GM12872 (cell line): ENCODE measurements around the gene TOMM40.

Experiments used
- TF ChIP-seq, protein P1 (sequence below): IDR thresholded peaks from 3 replicates; pipeline ENCODE4 v1.5.1; 2011; ENCODE audit warnings: low read depth, mild to moderate bottlenecking, low read length, moderate library complexity; ENCODE audit not compliant: insufficient read depth

TOMM40 gene

DNA sequence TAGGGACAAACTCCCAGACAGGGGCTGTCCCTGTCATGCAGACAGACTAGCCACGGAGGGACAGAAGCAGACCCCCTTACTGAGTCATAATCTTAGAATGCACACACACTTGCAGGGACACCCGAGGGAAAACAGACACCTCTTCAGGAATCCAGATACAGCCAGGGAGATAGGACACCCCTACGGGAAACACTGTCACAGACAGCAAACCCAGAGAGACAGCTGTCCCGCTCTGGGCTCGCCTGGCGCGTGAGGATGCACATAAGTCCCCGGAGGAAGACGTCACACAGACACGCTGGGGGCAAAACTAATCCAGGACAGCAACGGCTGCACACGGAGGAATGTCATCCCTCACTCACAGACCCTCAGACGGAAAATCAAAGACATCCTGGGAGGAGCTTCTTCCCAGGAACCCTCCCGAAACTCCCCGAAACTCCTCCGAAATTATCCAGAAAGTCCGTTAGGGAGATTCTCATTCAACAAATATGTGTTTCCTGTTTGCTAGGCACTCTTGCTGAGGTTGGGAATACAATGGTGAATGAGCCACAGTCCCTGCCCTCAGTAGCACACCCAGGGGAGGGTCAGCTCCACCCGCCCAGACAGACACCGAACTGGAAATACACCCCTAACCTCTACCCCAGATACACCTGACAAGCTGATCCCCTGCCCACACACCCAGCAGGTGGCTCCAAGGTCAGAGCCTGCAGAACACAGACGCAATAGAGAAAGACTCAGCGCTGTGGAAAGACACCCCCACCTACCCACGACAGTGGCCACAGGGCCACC lies 15.2 kb upstream of the TOMM40 start:
- TF ChIP-seq, protein P1, sequence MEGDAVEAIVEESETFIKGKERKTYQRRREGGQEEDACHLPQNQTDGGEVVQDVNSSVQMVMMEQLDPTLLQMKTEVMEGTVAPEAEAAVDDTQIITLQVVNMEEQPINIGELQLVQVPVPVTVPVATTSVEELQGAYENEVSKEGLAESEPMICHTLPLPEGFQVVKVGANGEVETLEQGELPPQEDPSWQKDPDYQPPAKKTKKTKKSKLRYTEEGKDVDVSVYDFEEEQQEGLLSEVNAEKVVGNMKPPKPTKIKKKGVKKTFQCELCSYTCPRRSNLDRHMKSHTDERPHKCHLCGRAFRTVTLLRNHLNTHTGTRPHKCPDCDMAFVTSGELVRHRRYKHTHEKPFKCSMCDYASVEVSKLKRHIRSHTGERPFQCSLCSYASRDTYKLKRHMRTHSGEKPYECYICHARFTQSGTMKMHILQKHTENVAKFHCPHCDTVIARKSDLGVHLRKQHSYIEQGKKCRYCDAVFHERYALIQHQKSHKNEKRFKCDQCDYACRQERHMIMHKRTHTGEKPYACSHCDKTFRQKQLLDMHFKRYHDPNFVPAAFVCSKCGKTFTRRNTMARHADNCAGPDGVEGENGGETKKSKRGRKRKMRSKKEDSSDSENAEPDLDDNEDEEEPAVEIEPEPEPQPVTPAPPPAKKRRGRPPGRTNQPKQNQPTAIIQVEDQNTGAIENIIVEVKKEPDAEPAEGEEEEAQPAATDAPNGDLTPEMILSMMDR = no peak

DNA sequence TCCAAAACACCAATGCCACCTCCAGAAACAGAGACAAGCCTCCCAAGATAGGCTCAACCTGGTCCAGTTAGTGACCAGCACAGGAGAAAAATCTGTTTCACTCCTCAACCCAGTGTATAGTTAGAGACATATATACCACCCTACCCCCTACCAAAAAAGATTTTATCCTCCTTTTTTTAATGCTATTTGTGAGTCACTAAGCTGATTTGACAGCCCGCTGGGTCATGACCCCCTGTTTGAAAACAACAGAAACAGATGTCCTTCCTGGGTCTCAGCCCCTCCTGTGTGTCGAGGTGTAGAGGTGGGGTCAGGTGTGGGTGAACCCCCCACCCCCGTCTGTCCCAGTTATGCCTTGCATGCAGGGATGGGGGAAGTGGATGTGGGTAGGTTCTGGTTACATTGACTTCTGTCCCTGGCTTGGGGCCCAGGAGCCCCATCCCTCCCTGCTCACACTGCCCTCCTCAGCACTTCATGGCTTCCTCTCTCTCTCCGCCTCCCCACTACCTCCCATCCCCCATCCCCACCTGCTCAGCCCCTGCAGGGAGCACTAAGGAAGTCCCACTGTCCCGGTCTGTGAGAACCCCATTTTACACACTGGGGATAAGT lies 14.0 kb upstream of the TOMM40 start:
- TF ChIP-seq, protein P1 = no peak

DNA sequence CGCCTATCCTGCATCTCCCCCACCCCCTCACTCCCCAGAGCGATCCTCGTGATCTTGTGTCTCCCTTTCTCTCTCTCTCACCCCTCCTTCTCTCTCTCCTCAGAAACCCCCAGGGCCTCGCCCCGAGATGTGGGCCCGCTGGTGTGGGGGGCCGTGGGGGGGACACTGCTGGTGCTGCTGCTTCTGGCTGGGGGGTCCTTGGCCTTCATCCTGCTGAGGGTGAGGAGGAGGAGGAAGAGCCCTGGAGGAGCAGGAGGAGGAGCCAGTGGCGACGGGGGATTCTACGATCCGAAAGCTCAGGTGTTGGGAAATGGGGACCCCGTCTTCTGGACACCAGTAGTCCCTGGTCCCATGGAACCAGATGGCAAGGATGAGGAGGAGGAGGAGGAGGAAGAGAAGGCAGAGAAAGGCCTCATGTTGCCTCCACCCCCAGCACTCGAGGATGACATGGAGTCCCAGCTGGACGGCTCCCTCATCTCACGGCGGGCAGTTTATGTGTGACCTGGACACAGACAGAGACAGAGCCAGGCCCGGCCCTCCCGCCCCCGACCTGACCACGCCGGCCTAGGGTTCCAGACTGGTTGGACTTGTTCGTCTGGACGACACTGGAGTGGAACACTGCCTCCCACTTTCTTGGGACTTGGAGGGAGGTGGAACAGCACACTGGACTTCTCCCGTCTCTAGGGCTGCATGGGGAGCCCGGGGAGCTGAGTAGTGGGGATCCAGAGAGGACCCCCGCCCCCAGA lies 12.8 kb upstream of the TOMM40 start:
- TF ChIP-seq, protein P1 = no peak

DNA sequence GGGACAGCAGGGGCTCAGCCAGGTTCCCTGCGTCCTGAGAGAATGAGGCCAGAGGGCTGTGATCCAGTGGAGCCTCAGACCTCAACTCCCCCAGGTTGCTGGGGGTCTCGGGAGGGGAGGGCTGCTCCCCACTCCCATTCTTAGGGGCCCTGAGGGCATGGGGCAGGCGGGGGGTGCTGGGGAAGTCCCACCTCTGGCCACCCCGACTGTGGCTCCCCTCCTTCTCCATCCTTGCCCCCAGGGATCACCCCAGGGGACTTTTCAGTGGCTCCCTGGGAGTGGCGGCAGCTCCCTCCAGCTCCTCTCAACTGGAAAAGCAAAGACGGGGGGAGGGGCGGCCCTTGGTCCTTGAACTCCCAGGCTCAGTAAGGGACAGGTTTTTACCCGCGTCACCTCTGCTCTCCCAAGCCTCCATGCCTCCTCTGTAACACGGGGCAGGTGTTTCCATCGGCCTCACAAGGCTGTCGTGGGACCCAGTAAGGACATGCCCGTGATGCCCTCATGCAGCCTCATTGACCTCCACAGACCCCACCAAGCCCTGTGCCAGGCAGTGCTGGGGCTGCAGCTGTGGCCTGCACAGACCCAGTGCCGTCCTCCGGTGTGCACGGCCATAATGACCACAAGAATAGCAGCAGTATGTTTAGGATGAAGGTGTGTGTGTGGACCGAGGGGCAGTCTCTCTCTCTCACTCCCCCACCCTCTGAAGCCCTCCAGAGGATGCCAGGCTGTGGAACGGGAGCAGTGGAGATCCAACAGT lies 11.6 kb upstream of the TOMM40 start:
- TF ChIP-seq, protein P1 = no peak

DNA sequence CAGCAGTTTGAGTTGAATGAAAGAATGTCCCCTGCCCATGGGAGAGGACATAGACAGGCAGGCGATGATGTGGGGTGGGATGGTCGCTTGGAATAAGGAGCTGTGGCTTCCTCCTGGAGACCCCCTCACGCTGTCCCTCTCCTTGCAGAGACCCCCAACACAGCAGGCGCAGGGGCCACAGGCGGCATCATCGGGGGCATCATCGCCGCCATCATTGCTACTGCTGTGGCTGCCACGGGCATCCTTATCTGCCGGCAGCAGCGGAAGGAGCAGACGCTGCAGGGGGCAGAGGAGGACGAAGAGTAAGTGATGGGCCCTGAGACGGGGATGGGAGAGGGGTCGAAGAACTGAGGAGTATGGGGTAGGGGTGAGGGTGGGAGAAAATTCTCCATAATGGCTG lies 9.0 kb upstream of the TOMM40 start:
- TF ChIP-seq, protein P1 = no peak

DNA sequence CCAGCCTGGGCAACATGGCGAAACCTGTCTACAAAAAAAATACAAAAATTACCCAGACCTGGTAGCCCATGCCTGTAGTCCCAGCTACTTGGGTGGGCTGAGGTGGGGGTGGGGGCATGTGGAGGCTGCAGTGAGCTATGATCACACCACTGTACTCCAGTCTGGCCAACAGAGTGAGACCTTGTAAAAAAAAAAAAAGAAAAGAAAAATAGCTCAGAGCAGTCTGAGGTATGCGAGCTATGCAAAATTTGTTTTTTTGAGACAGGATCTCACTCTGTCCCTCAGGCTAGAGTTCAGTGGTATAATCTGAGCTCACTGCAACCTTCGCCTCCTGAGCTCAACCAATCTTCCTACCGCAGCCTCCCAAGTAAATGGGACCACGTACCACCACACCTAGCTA lies 7.1 kb upstream of the TOMM40 start:
- TF ChIP-seq, protein P1 = no peak

DNA sequence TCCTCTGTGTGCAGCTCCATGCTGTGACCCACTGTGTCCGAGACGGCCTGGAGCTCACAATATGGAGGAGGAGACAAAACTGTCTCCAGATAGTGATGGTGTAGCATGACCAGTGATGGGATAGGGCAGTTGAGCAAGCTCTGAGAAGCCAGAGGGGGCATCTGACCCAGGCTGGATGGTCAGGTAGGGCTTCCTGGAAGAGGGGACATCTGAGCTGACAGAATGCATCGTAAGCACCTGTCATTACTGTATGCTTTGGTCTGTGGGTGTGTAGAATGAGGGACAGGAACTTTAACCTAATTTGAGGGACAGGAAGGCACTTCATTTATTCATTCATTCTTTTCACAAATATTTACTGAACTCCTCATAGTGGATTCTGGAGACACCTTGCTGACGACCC lies 6.5 kb upstream of the TOMM40 start:
- TF ChIP-seq, protein P1 = no peak
